Gastroesophageal sphincter (tissue), 3 donors: Measurements from ENCODE around the gene LANCL2.

ENCODE experiments used
- CTCF ChIP-seq, 4 experiments: fragments of 200-600 bp in 2 of 4; fragments of 450-650 bp in 2 of 4; sonication (generic) in 1 of 4; IDR thresholded peaks; one replicate each; pipeline ENCODE4 v1.5.1; 2017 to 2019; ENCODE audit warnings: antibody characterized with exemption in 4 of 4, mild to moderate bottlenecking in 2 of 4, moderate library complexity in 2 of 4
- EP300 ChIP-seq: sonication (generic); formaldehyde crosslinking; IDR thresholded peaks from one replicate; pipeline ENCODE4 v1.6.1; 2017; ENCODE audit warnings: antibody characterized with exemption, mild to moderate bottlenecking
- POLR2AphosphoS5 ChIP-seq: sonication (generic); formaldehyde crosslinking; IDR thresholded peaks from one replicate; pipeline ENCODE4 v1.6.1; 2017; ENCODE audit warnings: antibody characterized with exemption

- TF ChIP-seq CTCF (IDR thresholded peaks at IDR 0.05) (no peak), EP300 (no peak), POLR2AphosphoS5 (no peak)
These were observed 28.6 kb upstream of the LANCL2 start for GRCh38 chr7:55336540-55336939.
